HEK293 (cell line): ENCODE results near the gene SMIM10L1.

ENCODE experiments used
- CTCF ChIA-PET: fragments of 350-600 bp; formaldehyde crosslinking; extraction: SDS; loops from one replicate; lab custom pipeline; 2021; ENCODE audit warnings: antibody characterized with exemption; lab: Yijun Ruan, JAX
- POLR2A ChIA-PET: fragments of 300-600 bp; formaldehyde crosslinking; extraction: SDS; loops from one replicate; lab custom pipeline; 2020; ENCODE audit warnings: antibody characterized with exemption, inconsistent platforms; lab: Yijun Ruan, JAX
- H3K27ac ChIP-seq: fragments of 200-500 bp; sonication (Bioruptor generic); 2 replicates; pipeline ENCODE4 v1.5.1; 2014; ENCODE audit warnings: low read depth, low read length, control low read depth, inconsistent platforms; ENCODE audit errors: extremely low read depth
- H3K36me3 ChIP-seq, 2 experiments: fragments of 200-500 bp in 1 of 2; sonication (Bioruptor generic) in 1 of 2; 1 replicate in 1 of 2; 2 replicates in 1 of 2; pipeline ENCODE4 v1.5.1; 2014 to 2017; ENCODE audit warnings: inconsistent platforms in 2 of 2, low read length in 2 of 2; ENCODE audit not compliant: control insufficient read depth in 2 of 2, insufficient read depth in 1 of 2
- H3K4me1 ChIP-seq: fragments of 200-500 bp; sonication (Bioruptor generic); 2 replicates; pipeline ENCODE4 v1.5.1; 2014; ENCODE audit warnings: mild to moderate bottlenecking, low read length, inconsistent platforms; ENCODE audit not compliant: control insufficient read depth, insufficient read depth
- H3K4me3 ChIP-seq: 2 replicates; pipeline ENCODE4 v1.5.1; 2011; ENCODE audit warnings: low read depth, mild to moderate bottlenecking, control low read depth, low read length, moderate library complexity
- H3K9me3 ChIP-seq: fragments of 200-500 bp; sonication (Bioruptor generic); 2 replicates; pipeline ENCODE4 v1.5.1; 2014; ENCODE audit warnings: low read depth, low read length, inconsistent platforms; ENCODE audit not compliant: control insufficient read depth, insufficient read depth
- MZF1 ChIP-seq: fragments of 450-650 bp; formaldehyde crosslinking; IDR thresholded peaks from 2 replicates; pipeline ENCODE4 v1.5.1; 2017; ENCODE audit warnings: missing biosample characterization, missing genetic modification characterization, borderline replicate concordance
- ZBTB21 ChIP-seq: fragments of 450-650 bp; formaldehyde crosslinking; IDR thresholded peaks from 2 replicates; pipeline ENCODE4 v1.5.1; 2017; ENCODE audit warnings: missing biosample characterization, missing genetic modification characterization
- ZFP3 ChIP-seq: fragments of 450-650 bp; formaldehyde crosslinking; IDR thresholded peaks from 2 replicates; pipeline ENCODE4 v1.5.1; 2016; ENCODE audit warnings: low read depth, missing biosample characterization, missing genetic modification characterization
- ZFP41 ChIP-seq: fragments of 450-650 bp; formaldehyde crosslinking; IDR thresholded peaks from 2 replicates; pipeline ENCODE4 v1.5.1; 2016; ENCODE audit warnings: missing biosample characterization, missing genetic modification characterization, borderline replicate concordance
- ZNF155 ChIP-seq: fragments of 450-650 bp; formaldehyde crosslinking; IDR thresholded peaks from 2 replicates; pipeline ENCODE4 v1.5.1; 2016; ENCODE audit warnings: missing biosample characterization, missing genetic modification characterization
- ZNF184 ChIP-seq: fragments of 450-650 bp; IDR thresholded peaks from 2 replicates; pipeline ENCODE4 v1.5.1; 2018; ENCODE audit warnings: missing biosample characterization, mild to moderate bottlenecking, missing genetic modification characterization
- ZNF2 ChIP-seq: fragments of 450-650 bp; formaldehyde crosslinking; IDR thresholded peaks from 2 replicates; pipeline ENCODE4 v1.5.1; 2016; ENCODE audit warnings: missing biosample characterization, missing genetic modification characterization
- ZNF391 ChIP-seq: fragments of 450-650 bp; formaldehyde crosslinking; IDR thresholded peaks from 2 replicates; pipeline ENCODE4 v1.5.1; 2016; ENCODE audit warnings: low read depth, missing biosample characterization, missing genetic modification characterization, borderline replicate concordance
- ZNF394 ChIP-seq: fragments of 450-650 bp; formaldehyde crosslinking; IDR thresholded peaks from 2 replicates; pipeline ENCODE4 v1.5.1; 2016; ENCODE audit warnings: missing biosample characterization, missing genetic modification characterization, mild to moderate bottlenecking, moderate library complexity, borderline replicate concordance
- ZNF404 ChIP-seq: fragments of 450-650 bp; formaldehyde crosslinking; IDR thresholded peaks from 2 replicates; pipeline ENCODE4 v1.5.1; 2017; ENCODE audit warnings: missing biosample characterization, missing genetic modification characterization
- ZNF433 ChIP-seq: fragments of 450-650 bp; formaldehyde crosslinking; IDR thresholded peaks from 2 replicates; pipeline ENCODE4 v1.5.1; 2016; ENCODE audit warnings: missing biosample characterization, missing genetic modification characterization, low read depth
- ZNF555 ChIP-seq: fragments of 450-650 bp; formaldehyde crosslinking; conservative IDR thresholded peaks from 2 replicates; pipeline ENCODE4 v1.5.1; 2017; ENCODE audit warnings: missing biosample characterization, mild to moderate bottlenecking, missing genetic modification characterization, inconsistent platforms
- ZNF600 ChIP-seq: fragments of 450-650 bp; formaldehyde crosslinking; IDR thresholded peaks from 2 replicates; pipeline ENCODE4 v1.5.1; 2016; ENCODE audit warnings: missing biosample characterization, missing genetic modification characterization
- ZNF664 ChIP-seq: fragments of 450-650 bp; formaldehyde crosslinking; IDR thresholded peaks from 2 replicates; pipeline ENCODE4 v1.5.1; 2016; ENCODE audit warnings: missing biosample characterization, missing genetic modification characterization
- ZNF677 ChIP-seq: fragments of 450-650 bp; IDR thresholded peaks from 2 replicates; pipeline ENCODE4 v1.5.0; 2018; ENCODE audit warnings: missing biosample characterization, mild to moderate bottlenecking, missing genetic modification characterization, moderate library complexity
- ZNF76 ChIP-seq: fragments of 450-650 bp; formaldehyde crosslinking; IDR thresholded peaks from 2 replicates; pipeline ENCODE4; 2016; ENCODE audit warnings: low read depth, missing biosample characterization, missing genetic modification characterization, borderline replicate concordance
- ZNF785 ChIP-seq: fragments of 450-650 bp; formaldehyde crosslinking; IDR thresholded peaks from 2 replicates; pipeline ENCODE4 v1.5.1; 2016; ENCODE audit warnings: missing biosample characterization, missing genetic modification characterization
- ZNF791 ChIP-seq: fragments of 450-650 bp; formaldehyde crosslinking; IDR thresholded peaks from 2 replicates; pipeline ENCODE4 v1.5.1; 2016; ENCODE audit warnings: missing biosample characterization, missing genetic modification characterization
- ZXDB ChIP-seq: fragments of 450-650 bp; formaldehyde crosslinking; IDR thresholded peaks from 2 replicates; pipeline ENCODE4 v1.5.1; 2016; ENCODE audit warnings: missing biosample characterization, missing genetic modification characterization
- TF ChIP-seq, protein P1 (sequence below): fragments of 450-650 bp; formaldehyde crosslinking; IDR thresholded peaks from 2 replicates; pipeline ENCODE4 v1.5.1; 2016; ENCODE audit warnings: missing biosample characterization, missing genetic modification characterization
- TF ChIP-seq, protein P2 (sequence below): fragments of 450-650 bp; formaldehyde crosslinking; IDR thresholded peaks from 2 replicates; pipeline ENCODE4 v1.5.1; 2016; ENCODE audit warnings: missing biosample characterization, missing genetic modification characterization, low read depth
- TF ChIP-seq, protein P3 (sequence below): fragments of 450-650 bp; formaldehyde crosslinking; IDR thresholded peaks from 2 replicates; pipeline ENCODE4 v1.5.1; 2016; ENCODE audit warnings: missing biosample characterization, missing genetic modification characterization
- TF ChIP-seq, protein P4 (sequence below): fragments of 450-650 bp; formaldehyde crosslinking; conservative IDR thresholded peaks from 2 replicates; pipeline ENCODE4 v1.5.1; 2016; ENCODE audit warnings: low read depth, missing biosample characterization, missing genetic modification characterization
- TF ChIP-seq, protein P5 (sequence below): fragments of 450-650 bp; IDR thresholded peaks from 2 replicates; pipeline ENCODE4 v1.5.1; 2018; ENCODE audit warnings: missing biosample characterization, missing genetic modification characterization
- TF ChIP-seq, protein P6 (sequence below): fragments of 450-650 bp; formaldehyde crosslinking; IDR thresholded peaks from 2 replicates; pipeline ENCODE4 v1.5.1; 2016; ENCODE audit warnings: missing biosample characterization, missing genetic modification characterization

Gene SMIM10L1

DNA sequence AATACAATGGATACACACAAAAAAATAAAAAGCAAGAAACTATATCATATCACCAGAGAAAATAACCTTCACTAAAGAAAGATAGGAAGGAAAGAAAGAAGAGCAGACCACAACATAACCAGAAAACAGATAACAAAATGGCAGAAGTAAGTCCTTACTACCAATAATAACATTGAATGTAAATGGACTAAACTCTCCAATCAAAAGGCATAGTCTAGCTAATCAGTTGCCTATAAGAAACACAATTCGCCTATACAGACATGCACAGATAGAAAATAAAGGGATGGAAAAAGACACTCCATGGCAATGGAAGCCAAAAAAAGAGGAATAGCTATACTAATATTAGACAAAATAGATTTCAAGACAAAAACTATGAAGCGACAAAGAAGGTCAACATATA is 27.6 kb upstream of the SMIM10L1 start (continued):
- TF ChIP-seq, protein P1, sequence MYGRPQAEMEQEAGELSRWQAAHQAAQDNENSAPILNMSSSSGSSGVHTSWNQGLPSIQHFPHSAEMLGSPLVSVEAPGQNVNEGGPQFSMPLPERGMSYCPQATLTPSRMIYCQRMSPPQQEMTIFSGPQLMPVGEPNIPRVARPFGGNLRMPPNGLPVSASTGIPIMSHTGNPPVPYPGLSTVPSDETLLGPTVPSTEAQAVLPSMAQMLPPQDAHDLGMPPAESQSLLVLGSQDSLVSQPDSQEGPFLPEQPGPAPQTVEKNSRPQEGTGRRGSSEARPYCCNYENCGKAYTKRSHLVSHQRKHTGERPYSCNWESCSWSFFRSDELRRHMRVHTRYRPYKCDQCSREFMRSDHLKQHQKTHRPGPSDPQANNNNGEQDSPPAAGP, result no peak
- TF ChIP-seq, protein P2, sequence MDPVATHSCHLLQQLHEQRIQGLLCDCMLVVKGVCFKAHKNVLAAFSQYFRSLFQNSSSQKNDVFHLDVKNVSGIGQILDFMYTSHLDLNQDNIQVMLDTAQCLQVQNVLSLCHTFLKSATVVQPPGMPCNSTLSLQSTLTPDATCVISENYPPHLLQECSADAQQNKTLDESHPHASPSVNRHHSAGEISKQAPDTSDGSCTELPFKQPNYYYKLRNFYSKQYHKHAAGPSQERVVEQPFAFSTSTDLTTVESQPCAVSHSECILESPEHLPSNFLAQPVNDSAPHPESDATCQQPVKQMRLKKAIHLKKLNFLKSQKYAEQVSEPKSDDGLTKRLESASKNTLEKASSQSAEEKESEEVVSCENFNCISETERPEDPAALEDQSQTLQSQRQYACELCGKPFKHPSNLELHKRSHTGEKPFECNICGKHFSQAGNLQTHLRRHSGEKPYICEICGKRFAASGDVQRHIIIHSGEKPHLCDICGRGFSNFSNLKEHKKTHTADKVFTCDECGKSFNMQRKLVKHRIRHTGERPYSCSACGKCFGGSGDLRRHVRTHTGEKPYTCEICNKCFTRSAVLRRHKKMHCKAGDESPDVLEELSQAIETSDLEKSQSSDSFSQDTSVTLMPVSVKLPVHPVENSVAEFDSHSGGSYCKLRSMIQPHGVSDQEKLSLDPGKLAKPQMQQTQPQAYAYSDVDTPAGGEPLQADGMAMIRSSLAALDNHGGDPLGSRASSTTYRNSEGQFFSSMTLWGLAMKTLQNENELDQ, result no peak
- TF ChIP-seq ZNF394 (tag by site-specific recombination) (no peak), ZFP3 (tag by site-specific recombination) (no peak), ZNF677 (tag by site-specific recombination) (no peak), ZXDB (tag by site-specific recombination) (no peak), ZNF391 (tag by site-specific recombination) (no peak), ZNF155 (tag by site-specific recombination) (no peak)
- TF ChIP-seq, protein P3, sequence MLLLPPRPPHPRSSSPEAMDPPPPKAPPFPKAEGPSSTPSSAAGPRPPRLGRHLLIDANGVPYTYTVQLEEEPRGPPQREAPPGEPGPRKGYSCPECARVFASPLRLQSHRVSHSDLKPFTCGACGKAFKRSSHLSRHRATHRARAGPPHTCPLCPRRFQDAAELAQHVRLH (tag by site-specific recombination), result no peak
- TF ChIP-seq, protein P4, sequence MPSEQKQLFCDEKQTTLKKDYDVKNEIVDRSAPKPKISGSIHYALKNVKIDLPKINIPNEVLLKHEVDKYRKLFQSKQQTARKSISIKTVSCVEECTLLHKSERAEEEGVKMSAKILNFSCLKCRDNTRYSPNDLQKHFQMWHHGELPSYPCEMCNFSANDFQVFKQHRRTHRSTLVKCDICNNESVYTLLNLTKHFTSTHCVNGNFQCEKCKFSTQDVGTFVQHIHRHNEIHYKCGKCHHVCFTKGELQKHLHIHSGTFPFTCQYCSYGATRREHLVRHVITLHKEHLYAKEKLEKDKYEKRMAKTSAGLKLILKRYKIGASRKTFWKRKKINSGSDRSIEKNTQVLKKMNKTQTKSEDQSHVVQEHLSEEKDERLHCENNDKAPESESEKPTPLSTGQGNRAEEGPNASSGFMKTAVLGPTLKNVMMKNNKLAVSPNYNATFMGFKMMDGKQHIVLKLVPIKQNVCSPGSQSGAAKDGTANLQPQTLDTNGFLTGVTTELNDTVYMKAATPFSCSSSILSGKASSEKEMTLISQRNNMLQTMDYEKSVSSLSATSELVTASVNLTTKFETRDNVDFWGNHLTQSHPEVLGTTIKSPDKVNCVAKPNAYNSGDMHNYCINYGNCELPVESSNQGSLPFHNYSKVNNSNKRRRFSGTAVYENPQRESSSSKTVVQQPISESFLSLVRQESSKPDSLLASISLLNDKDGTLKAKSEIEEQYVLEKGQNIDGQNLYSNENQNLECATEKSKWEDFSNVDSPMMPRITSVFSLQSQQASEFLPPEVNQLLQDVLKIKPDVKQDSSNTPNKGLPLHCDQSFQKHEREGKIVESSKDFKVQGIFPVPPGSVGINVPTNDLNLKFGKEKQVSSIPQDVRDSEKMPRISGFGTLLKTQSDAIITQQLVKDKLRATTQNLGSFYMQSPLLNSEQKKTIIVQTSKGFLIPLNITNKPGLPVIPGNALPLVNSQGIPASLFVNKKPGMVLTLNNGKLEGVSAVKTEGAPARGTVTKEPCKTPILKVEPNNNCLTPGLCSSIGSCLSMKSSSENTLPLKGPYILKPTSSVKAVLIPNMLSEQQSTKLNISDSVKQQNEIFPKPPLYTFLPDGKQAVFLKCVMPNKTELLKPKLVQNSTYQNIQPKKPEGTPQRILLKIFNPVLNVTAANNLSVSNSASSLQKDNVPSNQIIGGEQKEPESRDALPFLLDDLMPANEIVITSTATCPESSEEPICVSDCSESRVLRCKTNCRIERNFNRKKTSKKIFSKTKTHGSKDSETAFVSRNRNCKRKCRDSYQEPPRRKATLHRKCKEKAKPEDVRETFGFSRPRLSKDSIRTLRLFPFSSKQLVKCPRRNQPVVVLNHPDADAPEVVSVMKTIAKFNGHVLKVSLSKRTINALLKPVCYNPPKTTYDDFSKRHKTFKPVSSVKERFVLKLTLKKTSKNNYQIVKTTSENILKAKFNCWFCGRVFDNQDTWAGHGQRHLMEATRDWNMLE, result no peak

DNA sequence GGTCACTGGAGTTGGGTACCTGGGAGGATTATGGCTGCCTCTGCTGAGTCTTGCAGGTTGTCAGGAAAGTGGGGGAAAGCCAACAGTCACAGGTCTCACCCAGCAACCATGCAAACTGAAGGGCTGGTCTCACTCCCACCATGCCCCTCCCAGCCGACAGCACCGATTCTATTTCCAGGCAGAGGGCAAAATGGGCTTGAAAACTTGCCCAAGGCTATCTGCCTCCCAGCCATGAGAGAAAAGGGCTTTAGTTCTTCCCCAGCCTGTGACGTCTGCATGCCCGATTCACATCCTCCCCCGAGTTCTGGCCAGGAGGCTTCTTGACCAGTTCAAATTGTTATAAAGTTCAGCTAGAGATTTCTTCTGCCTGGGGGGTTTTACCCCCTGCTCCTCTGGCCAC is 26.7 kb upstream of the SMIM10L1 start:
- no peak overlapping the region for H3K4me3 ChIP-seq
- no peak overlapping the region for H3K27ac ChIP-seq
- H3K36me3 ChIP-seq, result no peaks in the 10 kb centered on the region; a peak in 1 of 3 replicates
- no peaks in the 10 kb centered on the region for H3K4me1 ChIP-seq
- CTCF ChIA-PET, result no interaction called here
- POLR2A ChIA-PET, result no interaction called here
- H3K9me3 ChIP-seq, result no peaks in the 10 kb centered on the region
- TF ChIP-seq, protein P5, sequence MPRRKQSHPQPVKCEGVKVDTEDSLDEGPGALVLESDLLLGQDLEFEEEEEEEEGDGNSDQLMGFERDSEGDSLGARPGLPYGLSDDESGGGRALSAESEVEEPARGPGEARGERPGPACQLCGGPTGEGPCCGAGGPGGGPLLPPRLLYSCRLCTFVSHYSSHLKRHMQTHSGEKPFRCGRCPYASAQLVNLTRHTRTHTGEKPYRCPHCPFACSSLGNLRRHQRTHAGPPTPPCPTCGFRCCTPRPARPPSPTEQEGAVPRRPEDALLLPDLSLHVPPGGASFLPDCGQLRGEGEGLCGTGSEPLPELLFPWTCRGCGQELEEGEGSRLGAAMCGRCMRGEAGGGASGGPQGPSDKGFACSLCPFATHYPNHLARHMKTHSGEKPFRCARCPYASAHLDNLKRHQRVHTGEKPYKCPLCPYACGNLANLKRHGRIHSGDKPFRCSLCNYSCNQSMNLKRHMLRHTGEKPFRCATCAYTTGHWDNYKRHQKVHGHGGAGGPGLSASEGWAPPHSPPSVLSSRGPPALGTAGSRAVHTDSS (tag by site-specific recombination), result no peak
- no peak for TF ChIP-seq ZXDB (tag by site-specific recombination)
- no peak for TF ChIP-seq ZNF785
- TF ChIP-seq ZNF184, result no peak
- no peak for TF ChIP-seq ZNF555 (tag by site-specific recombination)
- TF ChIP-seq, protein P6, sequence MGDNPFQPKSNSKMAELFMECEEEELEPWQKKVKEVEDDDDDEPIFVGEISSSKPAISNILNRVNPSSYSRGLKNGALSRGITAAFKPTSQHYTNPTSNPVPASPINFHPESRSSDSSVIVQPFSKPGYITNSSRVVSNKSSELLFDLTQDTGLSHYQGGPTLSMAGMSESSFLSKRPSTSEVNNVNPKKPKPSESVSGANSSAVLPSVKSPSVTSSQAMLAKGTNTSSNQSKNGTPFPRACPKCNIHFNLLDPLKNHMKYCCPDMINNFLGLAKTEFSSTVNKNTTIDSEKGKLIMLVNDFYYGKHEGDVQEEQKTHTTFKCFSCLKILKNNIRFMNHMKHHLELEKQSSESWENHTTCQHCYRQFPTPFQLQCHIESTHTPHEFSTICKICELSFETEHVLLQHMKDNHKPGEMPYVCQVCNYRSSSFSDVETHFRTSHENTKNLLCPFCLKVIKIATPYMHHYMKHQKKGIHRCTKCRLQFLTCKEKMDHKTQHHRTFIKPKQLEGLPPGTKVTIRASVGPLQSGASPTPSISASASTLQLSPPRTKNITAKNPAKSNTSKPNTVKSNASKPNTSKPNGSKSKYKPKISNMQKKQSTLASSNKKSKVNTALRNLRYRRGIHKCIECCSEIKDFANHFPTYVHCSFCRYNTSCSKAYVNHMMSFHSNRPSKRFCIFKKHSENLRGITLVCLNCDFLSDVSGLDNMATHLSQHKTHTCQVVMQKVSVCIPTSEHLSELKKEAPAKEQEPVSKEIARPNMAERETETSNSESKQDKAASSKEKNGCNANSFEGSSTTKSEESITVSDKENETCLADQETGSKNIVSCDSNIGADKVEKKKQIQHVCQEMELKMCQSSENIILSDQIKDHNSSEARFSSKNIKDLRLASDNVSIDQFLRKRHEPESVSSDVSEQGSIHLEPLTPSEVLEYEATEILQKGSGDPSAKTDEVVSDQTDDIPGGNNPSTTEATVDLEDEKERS (tag by site-specific recombination), result no peak
- TF ChIP-seq ZBTB21 (tag by site-specific recombination), result no peak
- no peak for TF ChIP-seq ZNF404 (tag by site-specific recombination)
- no peak for TF ChIP-seq ZNF2 (tag by site-specific recombination)
- TF ChIP-seq ZNF664 (tag by site-specific recombination), result no peak
- no peak for TF ChIP-seq ZNF433
- no peak for TF ChIP-seq ZNF76 (tag by site-specific recombination)
- TF ChIP-seq MZF1, result no peak
- no peak for TF ChIP-seq ZFP41 (tag by site-specific recombination)
- no peak for TF ChIP-seq ZNF600
- no peak for TF ChIP-seq ZNF791 (tag by site-specific recombination)
